ENCODE measurements around the gene ZNF554.

The ZNF554 gene

DNA sequence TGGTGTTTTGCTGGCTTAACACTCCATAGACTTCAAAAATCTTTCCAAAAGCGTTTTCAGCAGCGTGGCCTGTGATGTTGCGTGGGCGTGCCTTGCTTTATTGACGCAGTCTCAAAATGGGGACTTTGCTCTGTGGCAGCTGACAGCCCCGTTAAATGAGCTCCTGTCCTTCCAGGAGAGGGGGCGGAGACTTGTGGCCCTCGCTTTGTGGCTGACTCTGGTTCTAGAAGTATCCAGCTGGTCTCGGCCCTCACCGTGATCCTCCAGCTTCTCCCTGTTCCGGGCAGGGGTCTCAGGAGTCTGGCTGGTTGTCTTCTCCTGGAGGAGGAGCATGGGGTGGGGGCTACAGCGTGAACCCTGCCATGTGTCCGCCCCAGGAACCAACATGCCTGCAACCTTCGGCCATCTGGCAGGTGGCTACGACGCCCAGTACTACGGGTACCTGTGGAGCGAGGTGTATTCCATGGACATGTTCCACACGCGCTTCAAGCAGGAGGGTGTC, 8.4 kb upstream of the ZNF554 start:
- ChIA-PET CTCF (no interaction called here), POLR2A (no interaction called here)
- DNase-seq (ENCODE audit: extremely low spot score): no peak
- TF ChIP-seq LEF1 (IDR thresholded peaks at IDR 0.05; ENCODE audit: borderline replicate concordance) (no peak), TARDBP (IDR thresholded peaks at IDR 0.05) (no peak), SP1 (IDR thresholded peaks at IDR 0.05) (no peak), BHLHE40 (IDR thresholded peaks at IDR 0.05; ENCODE audit: borderline replicate concordance) (no peak), FOXK2 (IDR thresholded peaks at IDR 0.05) (no peak), ARNT (IDR thresholded peaks at IDR 0.05) (no peak), CTBP1 (IDR thresholded peaks at IDR 0.05; ENCODE audit: borderline replicate concordance) (no peak), SUZ12 (IDR thresholded peaks at IDR 0.05) (no peak), NFRKB (IDR thresholded peaks at IDR 0.05) (no peak), L3MBTL2 (conservative IDR thresholded peaks at IDR 0.05) (no peak), ZNF384 (IDR thresholded peaks at IDR 0.05) (no peak)
- TF ChIP-seq, protein P1, sequence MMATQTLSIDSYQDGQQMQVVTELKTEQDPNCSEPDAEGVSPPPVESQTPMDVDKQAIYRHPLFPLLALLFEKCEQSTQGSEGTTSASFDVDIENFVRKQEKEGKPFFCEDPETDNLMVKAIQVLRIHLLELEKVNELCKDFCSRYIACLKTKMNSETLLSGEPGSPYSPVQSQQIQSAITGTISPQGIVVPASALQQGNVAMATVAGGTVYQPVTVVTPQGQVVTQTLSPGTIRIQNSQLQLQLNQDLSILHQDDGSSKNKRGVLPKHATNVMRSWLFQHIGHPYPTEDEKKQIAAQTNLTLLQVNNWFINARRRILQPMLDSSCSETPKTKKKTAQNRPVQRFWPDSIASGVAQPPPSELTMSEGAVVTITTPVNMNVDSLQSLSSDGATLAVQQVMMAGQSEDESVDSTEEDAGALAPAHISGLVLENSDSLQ (IDR thresholded peaks at IDR 0.05): no peak

DNA sequence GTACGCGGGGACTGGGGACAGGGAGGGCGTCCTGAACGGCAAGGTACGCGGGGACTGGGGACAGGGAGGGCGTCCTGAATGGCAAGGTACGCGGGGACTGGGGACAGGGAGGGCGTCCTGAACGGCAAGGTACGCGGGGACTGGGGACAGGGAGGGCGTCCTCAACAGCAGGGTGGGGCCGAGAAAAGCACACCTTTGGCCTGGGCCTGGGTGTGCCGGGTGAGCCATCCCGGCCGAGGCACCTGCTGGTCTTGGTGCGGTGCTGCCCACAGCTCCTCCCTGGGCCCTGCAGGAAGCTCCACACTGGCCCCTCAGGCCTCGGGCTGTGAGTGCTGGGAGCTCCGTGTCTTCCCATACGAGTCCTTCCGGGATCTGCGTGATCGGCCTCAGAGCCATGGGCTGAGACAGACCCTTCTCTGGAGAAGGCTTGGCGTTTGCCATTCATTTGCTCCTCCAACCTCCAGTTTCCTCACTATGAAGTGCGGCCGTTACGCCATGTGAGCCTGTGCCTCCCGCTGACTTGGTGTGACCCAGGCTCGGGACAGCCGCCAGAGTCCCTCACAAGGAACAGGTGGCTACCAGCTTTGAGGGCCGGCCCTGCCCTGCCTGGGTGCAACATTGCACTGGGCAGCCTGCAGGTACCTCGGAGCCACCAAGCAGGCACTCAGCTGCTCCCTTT, 7.8 kb upstream of the ZNF554 start:
- TF ChIP-seq FOXM1 (IDR thresholded peaks at IDR 0.05; ENCODE audit: borderline replicate concordance): no peak
- CTCF ChIA-PET: no interaction called here
- POLR2A ChIA-PET: no interaction called here
- DNase-seq (ENCODE audit: extremely low spot score): no peak

DNA sequence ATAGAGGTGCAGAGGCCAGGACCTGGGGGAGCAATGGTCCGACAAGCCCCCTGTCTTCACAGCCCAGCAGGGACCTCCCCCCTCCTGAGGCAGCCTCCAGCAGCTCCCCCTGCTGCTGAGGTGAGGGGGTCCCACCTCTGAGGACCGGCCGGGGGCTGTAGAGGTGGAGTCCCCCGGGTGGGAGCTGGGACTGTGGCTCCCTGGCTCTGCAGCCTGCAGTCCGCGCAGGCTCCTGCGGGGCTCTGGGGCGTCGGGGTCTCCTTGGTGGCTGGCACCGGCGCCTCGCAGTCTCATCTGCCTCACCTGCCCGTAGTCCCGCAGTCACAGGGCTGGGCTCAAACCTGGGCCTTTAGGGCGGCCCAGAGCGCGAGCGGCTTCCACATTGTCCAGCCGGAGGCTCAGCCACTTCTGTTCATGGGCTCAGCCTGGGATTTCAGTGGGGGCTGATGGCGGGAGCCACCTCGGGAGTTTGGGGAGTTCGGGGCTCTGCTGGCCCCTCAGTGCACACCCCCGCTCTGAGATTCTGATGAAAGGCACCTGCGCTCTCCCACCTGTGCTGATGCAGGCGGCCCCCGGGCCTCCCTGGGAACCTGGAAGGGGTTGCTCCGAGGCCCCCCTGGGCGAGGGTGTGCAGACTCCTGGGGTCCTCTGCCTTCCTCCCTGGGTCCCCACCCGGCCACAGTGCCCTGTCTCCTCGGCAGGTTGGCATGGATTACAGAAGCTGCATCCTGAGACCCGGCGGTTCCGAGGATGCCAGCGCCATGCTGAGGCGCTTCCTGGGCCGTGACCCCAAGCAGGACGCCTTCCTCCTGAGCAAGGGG, 7.0 kb upstream of the ZNF554 start:
- TF ChIP-seq SUZ12 (IDR thresholded peaks at IDR 0.05) (no peak), FOXA1 (IDR thresholded peaks at IDR 0.05) (no peak), L3MBTL2 (conservative IDR thresholded peaks at IDR 0.05) (no peak), FOXK2 (IDR thresholded peaks at IDR 0.05) (no peak), CTBP1 (IDR thresholded peaks at IDR 0.05; ENCODE audit: borderline replicate concordance) (no peak), FOXM1 (IDR thresholded peaks at IDR 0.05; ENCODE audit: borderline replicate concordance) (no peak), ARNT (IDR thresholded peaks at IDR 0.05) (no peak), ELF4 (IDR thresholded peaks at IDR 0.05) (no peak)
- TF ChIP-seq, protein P1 (IDR thresholded peaks at IDR 0.05): no peak
- ChIA-PET POLR2A (no interaction called here), CTCF (no interaction called here)
- no peak for DNase-seq (ENCODE audit: extremely low spot score)

DNA sequence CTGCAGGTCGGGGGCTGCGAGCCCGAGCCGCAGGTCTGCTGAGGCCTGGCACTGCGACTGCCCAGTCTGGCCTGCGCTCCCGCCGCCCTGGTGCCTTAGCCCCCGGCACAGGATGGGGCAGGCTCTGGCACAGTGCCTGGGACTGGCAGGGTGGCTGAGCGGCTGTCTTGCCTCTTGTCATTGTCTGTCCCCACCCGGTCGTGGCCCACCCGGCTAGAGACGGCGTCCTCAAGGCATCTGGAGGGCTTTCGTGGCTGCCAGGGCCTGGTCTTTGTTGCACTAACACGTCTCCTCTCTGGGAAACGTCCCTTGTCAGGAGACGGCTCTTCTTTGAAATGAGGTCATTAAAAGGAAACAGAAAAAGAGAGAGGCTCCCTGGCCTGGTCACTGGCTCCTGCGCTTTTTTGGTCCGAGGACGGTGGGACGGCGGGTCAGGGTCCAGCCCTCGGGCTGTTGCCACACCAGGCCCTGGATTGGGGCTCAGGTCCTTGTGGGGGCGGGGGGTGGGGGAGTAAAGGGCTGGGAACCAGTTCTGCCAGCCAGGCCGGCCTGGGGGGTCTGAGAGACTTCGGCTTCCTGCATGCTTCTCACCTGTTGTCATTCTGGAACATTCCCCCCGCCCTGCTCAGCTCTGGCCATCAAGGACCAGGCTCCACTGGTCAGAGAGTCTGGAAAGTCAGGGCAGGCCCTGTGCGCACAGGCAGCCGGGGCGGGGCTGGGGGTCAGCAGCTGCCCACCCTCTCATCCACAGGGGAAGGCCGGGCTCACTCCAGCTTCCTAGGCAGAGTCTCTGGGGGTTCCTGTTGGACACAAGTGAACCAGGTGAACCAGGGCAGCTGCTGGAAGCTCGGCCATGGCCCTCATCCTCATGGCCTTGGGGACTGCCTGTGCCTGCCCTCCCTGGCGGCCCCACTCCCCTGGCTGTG, 6.2 kb upstream of the ZNF554 start:
- ChIA-PET POLR2A (no interaction called here), CTCF (no interaction called here)
- no peak for TF ChIP-seq L3MBTL2 (conservative IDR thresholded peaks at IDR 0.05)
- no peak for TF ChIP-seq HDGF (IDR thresholded peaks at IDR 0.05; ENCODE audit: borderline replicate concordance)
- TF ChIP-seq ARNT (IDR thresholded peaks at IDR 0.05): no peak
- no peak for DNase-seq (ENCODE audit: extremely low spot score)

DNA sequence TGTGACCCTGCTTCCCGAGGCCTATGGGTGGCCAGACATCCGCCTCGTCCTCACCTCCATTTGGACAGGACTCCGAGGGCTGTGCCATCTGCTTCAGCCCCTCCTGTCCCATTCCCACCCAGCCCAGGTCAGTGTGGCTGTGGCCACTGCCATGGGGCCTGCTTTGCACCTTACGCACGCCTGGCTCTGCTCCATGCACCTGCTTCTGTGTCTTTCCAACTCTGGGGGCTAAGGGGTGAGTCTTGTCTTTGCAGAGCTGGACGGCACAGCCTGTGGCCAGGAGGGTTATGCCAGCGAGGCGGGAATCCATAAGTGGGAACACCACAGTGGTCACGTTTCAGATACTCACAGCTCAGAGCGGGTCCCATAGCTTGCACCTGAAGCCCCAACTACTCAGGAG, 5.2 kb upstream of the ZNF554 start:
- no peak for DNase-seq (ENCODE audit: extremely low spot score)
- no peak for TF ChIP-seq CTBP1 (IDR thresholded peaks at IDR 0.05; ENCODE audit: borderline replicate concordance)
- TF ChIP-seq FOXK2 (IDR thresholded peaks at IDR 0.05): no peak
- TF ChIP-seq, protein P1 (IDR thresholded peaks at IDR 0.05): no peak
- no peak for TF ChIP-seq TARDBP (IDR thresholded peaks at IDR 0.05)
- TF ChIP-seq LEF1 (IDR thresholded peaks at IDR 0.05; ENCODE audit: borderline replicate concordance): no peak
- no peak for TF ChIP-seq ELF4 (IDR thresholded peaks at IDR 0.05)
- no peak for TF ChIP-seq HDGF (IDR thresholded peaks at IDR 0.05; ENCODE audit: borderline replicate concordance)
- no peak for TF ChIP-seq NFRKB (IDR thresholded peaks at IDR 0.05)
- TF ChIP-seq ZNF384 (IDR thresholded peaks at IDR 0.05): no peak
- no peak for TF ChIP-seq BHLHE40 (IDR thresholded peaks at IDR 0.05; ENCODE audit: borderline replicate concordance)
- TF ChIP-seq L3MBTL2 (conservative IDR thresholded peaks at IDR 0.05): no peak
- no peak for TF ChIP-seq FOXM1 (IDR thresholded peaks at IDR 0.05; ENCODE audit: borderline replicate concordance)
- no peak for TF ChIP-seq SP1 (IDR thresholded peaks at IDR 0.05)
- no peak for TF ChIP-seq FOXA1 (IDR thresholded peaks at IDR 0.05)
- no peak for TF ChIP-seq ARNT (IDR thresholded peaks at IDR 0.05)
- CTCF ChIA-PET: no interaction called here
- POLR2A ChIA-PET: no interaction called here

DNA sequence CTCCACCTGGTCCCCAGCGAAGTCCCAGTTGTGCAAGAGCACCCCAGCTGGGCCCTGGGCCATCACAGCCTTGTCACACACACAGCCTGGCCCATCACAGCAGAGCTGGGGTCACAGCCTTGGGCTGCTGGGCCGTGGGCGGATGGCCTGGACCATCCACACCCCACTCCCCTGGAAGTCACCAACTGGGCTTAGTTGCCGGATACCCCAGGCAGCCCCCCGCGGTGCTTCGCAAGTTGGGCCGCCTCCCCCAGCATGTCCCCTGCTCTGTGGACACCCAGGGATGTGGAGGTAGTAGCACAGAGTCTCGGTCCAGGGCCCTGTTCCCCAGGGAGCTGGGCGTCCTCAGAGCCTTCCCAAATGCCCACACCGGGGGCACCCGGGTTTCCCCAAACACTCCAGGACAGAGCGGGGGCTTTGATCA, 4.5 kb upstream of the ZNF554 start:
- CTCF ChIA-PET: no interaction called here
- DNase-seq (ENCODE audit: extremely low spot score): no peak
- POLR2A ChIA-PET: no interaction called here
- TF ChIP-seq ZNF384 (IDR thresholded peaks at IDR 0.05): no peak
- TF ChIP-seq SP1 (IDR thresholded peaks at IDR 0.05): no peak
- TF ChIP-seq FOXA1 (IDR thresholded peaks at IDR 0.05): no peak
- TF ChIP-seq ELF4 (IDR thresholded peaks at IDR 0.05): no peak
- TF ChIP-seq, protein P1 (IDR thresholded peaks at IDR 0.05): no peak

Data from HEK293T (cell line).